IMR-90 (cell line): ENCODE measurements around the gene FCHSD2. TPM values are rescaled to one million over a fixed set of nuclear protein-coding genes. Genes with fewer than 3 reads are reported as not detected.

ENCODE experiments used
- ATAC-seq: fragments of 200-7000 bp; cut with Tn5 transposase; 2 replicates; pipeline ENCODE4 v1.9.1; 2020; ENCODE audit warnings: low read depth, mild to moderate bottlenecking, moderate library complexity
- BruUV-seq: library from RNA; stranded (reverse); fragments of 400-500 nt; replicated peaks from 2 replicates; lab custom pipeline; 2021; lab: Mats Ljungman, UMichigan
- CTCF ChIA-PET: fragments of 300-600 bp; formaldehyde crosslinking; extraction: SDS; loops from one replicate; lab custom pipeline; 2021; ENCODE audit warnings: antibody characterized with exemption; lab: Yijun Ruan, JAX
- POLR2A ChIA-PET: fragments of 300-600 bp; sonication (Branson Sonifier 250); formaldehyde crosslinking; loops from one replicate; lab custom pipeline; 2022; ENCODE audit warnings: antibody characterized with exemption; ENCODE audit not compliant: unreplicated experiment; lab: Charles Lee
- DNase-seq: peaks from one replicate; pipeline ENCODE4 v3.0.0; 2013
- H2AFZ ChIP-seq: replicated peaks from 2 replicates; pipeline ENCODE3; 2013; ENCODE audit warnings: low read length, mild to moderate bottlenecking; ENCODE audit not compliant: poor library complexity
- H2AK5ac ChIP-seq: 2 replicates; pipeline ENCODE4 v1.6.1; 2013; ENCODE audit warnings: low read depth, low read length, inconsistent platforms
- H2AK9ac ChIP-seq: replicated peaks from 2 replicates; pipeline ENCODE3; 2013; ENCODE audit warnings: mild to moderate bottlenecking, low read depth, low read length, moderate library complexity; ENCODE audit not compliant: poor library complexity
- H2BK120ac ChIP-seq: 2 replicates; pipeline ENCODE4 v1.6.1; 2013; ENCODE audit warnings: low read depth, low read length, inconsistent platforms
- H2BK15ac ChIP-seq: 3 replicates; pipeline ENCODE4 v1.6.1; 2013; ENCODE audit warnings: low read depth, low read length, inconsistent platforms
- H2BK20ac ChIP-seq: 2 replicates; pipeline ENCODE4 v1.6.1; 2013; ENCODE audit warnings: low read depth, mild to moderate bottlenecking, inconsistent platforms, low read length, moderate library complexity
- H2BK5ac ChIP-seq: 2 replicates; pipeline ENCODE4 v1.6.1; 2013; ENCODE audit warnings: mild to moderate bottlenecking, low read depth, low read length, inconsistent platforms; ENCODE audit not compliant: poor library complexity, severe bottlenecking
- H3K14ac ChIP-seq: replicated peaks from 2 replicates; pipeline ENCODE4 v1.6.1; 2013; ENCODE audit warnings: low read depth, low read length, inconsistent platforms
- H3K18ac ChIP-seq: 2 replicates; pipeline ENCODE4 v1.6.1; 2013; ENCODE audit warnings: low read depth, low read length, control low read depth
- H3K23ac ChIP-seq: 2 replicates; pipeline ENCODE4 v1.6.1; 2013; ENCODE audit warnings: low read depth, low read length, inconsistent platforms
- H3K27ac ChIP-seq: 2 replicates; pipeline ENCODE4 v1.5.1; 2013; ENCODE audit warnings: mild to moderate bottlenecking, control low read depth, low read length; ENCODE audit not compliant: insufficient read depth
- H3K27me3 ChIP-seq: 2 replicates; pipeline ENCODE4 v1.6.1; 2013; ENCODE audit warnings: low read length; ENCODE audit not compliant: control insufficient read depth, insufficient read depth
- H3K36me3 ChIP-seq: 2 replicates; pipeline ENCODE4 v1.6.1; 2013; ENCODE audit warnings: low read length, mixed read lengths; ENCODE audit not compliant: control insufficient read depth, insufficient read depth
- H3K4ac ChIP-seq: 2 replicates; pipeline ENCODE4 v1.6.1; 2013; ENCODE audit warnings: low read depth, low read length, inconsistent platforms
- H3K4me1 ChIP-seq: 2 replicates; pipeline ENCODE4 v1.6.1; 2013; ENCODE audit warnings: low read length, mixed read lengths; ENCODE audit not compliant: control insufficient read depth, insufficient read depth
- H3K4me2 ChIP-seq: 2 replicates; pipeline ENCODE4 v1.6.1; 2013; ENCODE audit warnings: low read depth, mild to moderate bottlenecking, control low read depth, low read length, moderate library complexity
- H3K4me3 ChIP-seq: 2 replicates; pipeline ENCODE4 v1.5.1; 2013; ENCODE audit warnings: low read depth, mild to moderate bottlenecking, control low read depth, low read length, moderate library complexity; ENCODE audit not compliant: insufficient read depth
- H3K56ac ChIP-seq: 2 replicates; pipeline ENCODE4 v1.6.1; 2013; ENCODE audit warnings: low read length, inconsistent platforms; ENCODE audit not compliant: insufficient read depth; ENCODE audit errors: extremely low read depth
- H3K79me1 ChIP-seq, 2 experiments: 2 replicates each; pipeline ENCODE4 v1.6.1; 2013; ENCODE audit warnings: low read length in 2 of 2, inconsistent platforms in 1 of 2, low read depth in 1 of 2
- H3K9ac ChIP-seq: 2 replicates; pipeline ENCODE4 v1.6.1; 2013; ENCODE audit warnings: low read depth, low read length, control low read depth
- H3K9me1 ChIP-seq: 2 replicates; pipeline ENCODE4 v1.6.1; 2013; ENCODE audit warnings: low read length, inconsistent platforms; ENCODE audit not compliant: insufficient read depth
- H3K9me3 ChIP-seq: 2 replicates; pipeline ENCODE4 v1.6.1; 2013; ENCODE audit warnings: low read length; ENCODE audit not compliant: control insufficient read depth, insufficient read depth
- H4K20me1 ChIP-seq: 2 replicates; pipeline ENCODE4 v1.6.1; 2013; ENCODE audit warnings: low read length, inconsistent platforms; ENCODE audit not compliant: insufficient read depth
- H4K5ac ChIP-seq: 2 replicates; pipeline ENCODE4 v1.6.1; 2013; ENCODE audit warnings: mild to moderate bottlenecking, low read depth, low read length, control low read depth
- H4K8ac ChIP-seq, 2 experiments: 2 replicates each; pipeline ENCODE4 v1.6.1; 2013; ENCODE audit warnings: low read depth in 2 of 2, low read length in 2 of 2, control low read depth in 1 of 2, inconsistent platforms in 1 of 2
- H4K91ac ChIP-seq: 2 replicates; pipeline ENCODE4 v1.6.1; 2013; ENCODE audit warnings: low read depth, low read length, inconsistent platforms; ENCODE audit not compliant: insufficient read depth
- BHLHE40 ChIP-seq: fragments of 150-350 bp; IDR thresholded peaks from 2 replicates; pipeline ENCODE4 v1.6.1; 2016; ENCODE audit warnings: mild to moderate bottlenecking, low read depth, low read length
- CEBPB ChIP-seq: IDR thresholded peaks from 2 replicates; pipeline ENCODE4 v1.6.1; 2012; ENCODE audit warnings: low read depth, low read length, improper control_type of control experiment
- CTCF ChIP-seq: conservative IDR thresholded peaks from 2 replicates; pipeline ENCODE4 v1.5.1; 2012; ENCODE audit warnings: mild to moderate bottlenecking, low read depth, low read length, improper control_type of control experiment
- MAZ ChIP-seq: IDR thresholded peaks from 2 replicates; pipeline ENCODE4 v1.6.1; 2012; ENCODE audit warnings: low read depth, mild to moderate bottlenecking, low read length, improper control_type of control experiment, moderate library complexity, borderline replicate concordance
- WGBS, 2 experiments: methylation state at CpG; one replicate each; pipeline versions ENCODE4 v1.1.5 to v1.1.7; 2013; ENCODE audit warnings: missing lambda C conversion rate in 2 of 2; ENCODE audit not compliant: insufficient read length in 1 of 2; ENCODE audit errors: extremely low coverage in 2 of 2; 5-methylcytosine and 5-hydroxymethylcytosine counted together
- dilution Hi-C: fragments of 300-500 bp; cut with HindIII; formaldehyde crosslinking; loops from one replicate; pipeline ENCODE4 v1.14.3; 2018; ENCODE audit warnings: low sequenced_read_pairs; ENCODE audit not compliant: unreplicated experiment
- in situ Hi-C: fragments of 300-500 bp; cut with MboI; formaldehyde crosslinking; loops from 3 replicates; pipeline ENCODE4 v1.14.3; 2019; ENCODE audit warnings: low sequenced_read_pairs, inconsistent platforms, mixed read lengths
- intact Hi-C: fragments of 100-400 bp; cut with micrococcal nuclease; formaldehyde crosslinking; loops from 2 replicates; pipeline ENCODE4 v1.10.0; 2022
- polyA plus RNA-seq, 3 experiments: library from polyadenylated mRNA; depleted of rRNA; stranded (reverse); fragments of >200 nt; gene quantifications; 2 replicates each; pipeline ENCODE4 v1.2.3, GENCODE V29; 2012; ENCODE audit warnings: low replicate concordance in 1 of 3
- total RNA-seq: library from RNA; depleted of rRNA; stranded (reverse); fragments of >200 nt; gene quantifications from 2 replicates; pipeline ENCODE4 v1.2.3, GENCODE V29; 2012

FCHSD2 gene
- total and polyA plus RNA-seq, 2 of the 4 experiments (the other 2 are of a cell fraction), result 5.9 to 18.7 TPM

- no peaks in the 10 kb centered on the region for H3K9me3 ChIP-seq
- H4K20me1 ChIP-seq, result peaks cover 2% of the 10 kb centered on the region; the same call in 1 of the 2 replicates
- BruUV-seq, result no TSS peak
- no peak overlapping the region for H3K4me2 ChIP-seq
- 80% methylated on average over 1 of the region's 3 CpGs; no CpG with 5 or more reads in 1 of the 2 experiments for WGBS, 2 experiments
- H2BK15ac ChIP-seq, result no peak overlapping the region
- no peak overlapping the region for H4K91ac ChIP-seq
- TF ChIP-seq CEBPB, result no peak
- no peak for TF ChIP-seq MAZ
- no peak for TF ChIP-seq BHLHE40
- no peak for TF ChIP-seq CTCF
- peaks cover 7 to 20% of the 10 kb centered on the region in 2 experiments; a peak in 3 of 4 replicates for H3K79me1 ChIP-seq
- H3K4me3 ChIP-seq, result no peak overlapping the region
- H2BK120ac ChIP-seq, result no peak overlapping the region
- no peak overlapping the region for H3K4ac ChIP-seq
- ATAC-seq (no peak), DNase-seq (no peak)
- intact Hi-C loops (no loop called here), dilution Hi-C loops (no loop called here), in situ Hi-C loops (no loop called here)
- H3K23ac ChIP-seq, result no peak overlapping the region
- no peak overlapping the region for H3K9ac ChIP-seq
- ChIA-PET CTCF (no interaction called here), POLR2A (no interaction called here)
- H2BK5ac ChIP-seq, result no peak overlapping the region
- H3K36me3 ChIP-seq, result peaks cover 1% of the 10 kb centered on the region; the same call in 1 of the 2 replicates
- no peak overlapping the region; the same call in 1 of the 2 replicates for H3K27ac ChIP-seq
- no peak overlapping the region for H4K8ac ChIP-seq
- H2AK9ac ChIP-seq, result no peak overlapping the region
- H2AFZ ChIP-seq, result no peak overlapping the region
- H3K18ac ChIP-seq, result no peak overlapping the region
- no peak overlapping the region for H2BK20ac ChIP-seq
- H3K14ac ChIP-seq, result no peak overlapping the region
- H4K5ac ChIP-seq, result no peak overlapping the region
- peaks cover under 1% of the 10 kb centered on the region for H3K4me1 ChIP-seq
- no peaks in the 10 kb centered on the region for H3K27me3 ChIP-seq
- H2AK5ac ChIP-seq, result no peak overlapping the region
- H3K56ac ChIP-seq, result no peak overlapping the region
- no peaks in the 10 kb centered on the region for H3K9me1 ChIP-seq
These were observed 157.6 kb downstream of the FCHSD2 start for GRCh38 chr11:72984453-72985077.
